ENCODE results near the gene FAM9A.

DNA sequence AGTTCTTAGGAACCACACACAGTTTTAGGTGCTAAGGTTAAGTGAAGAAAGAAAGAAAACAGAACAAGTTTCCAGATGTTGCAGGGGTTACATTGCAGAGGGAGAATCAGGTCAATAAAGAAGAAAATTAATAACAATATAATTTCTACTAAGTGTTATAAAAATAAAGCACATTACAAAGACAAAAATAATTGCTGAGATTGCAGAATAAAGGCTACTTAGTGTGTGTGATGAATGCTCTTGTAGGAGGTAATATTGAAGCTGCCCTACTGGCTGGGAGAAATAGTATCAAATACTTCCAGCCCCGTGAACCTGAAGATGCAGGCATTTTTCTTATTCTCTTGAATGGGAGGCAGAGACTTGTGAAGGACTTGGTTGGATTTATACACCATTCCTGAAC lies 33.2 kb upstream of the FAM9A start:
- no peak for TF ChIP-seq CTCF (conservative IDR thresholded peaks at IDR 0.05; ENCODE audit: low read depth, low read length)
- peak; percentile 88 for TF ChIP-seq MAFK (IDR thresholded peaks at IDR 0.05; ENCODE audit: low read depth, low read length)
- TF ChIP-seq POLR2A (IDR thresholded peaks at IDR 0.05; ENCODE audit: low read depth, low read length), result no peak
- no peak for TF ChIP-seq RAD21 (IDR thresholded peaks at IDR 0.05; ENCODE audit: low read length)
- no peak for TF ChIP-seq MAZ (IDR thresholded peaks at IDR 0.05; ENCODE audit: borderline replicate concordance, low read depth, low read length)
- TF ChIP-seq BHLHE40 (IDR thresholded peaks at IDR 0.05; ENCODE audit: low read depth, low read length), result no peak
- TF ChIP-seq, protein P1, sequence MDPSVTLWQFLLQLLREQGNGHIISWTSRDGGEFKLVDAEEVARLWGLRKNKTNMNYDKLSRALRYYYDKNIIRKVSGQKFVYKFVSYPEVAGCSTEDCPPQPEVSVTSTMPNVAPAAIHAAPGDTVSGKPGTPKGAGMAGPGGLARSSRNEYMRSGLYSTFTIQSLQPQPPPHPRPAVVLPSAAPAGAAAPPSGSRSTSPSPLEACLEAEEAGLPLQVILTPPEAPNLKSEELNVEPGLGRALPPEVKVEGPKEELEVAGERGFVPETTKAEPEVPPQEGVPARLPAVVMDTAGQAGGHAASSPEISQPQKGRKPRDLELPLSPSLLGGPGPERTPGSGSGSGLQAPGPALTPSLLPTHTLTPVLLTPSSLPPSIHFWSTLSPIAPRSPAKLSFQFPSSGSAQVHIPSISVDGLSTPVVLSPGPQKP (IDR thresholded peaks at IDR 0.05; ENCODE audit: borderline replicate concordance, low read depth, low read length), result no peak
- no peak for TF ChIP-seq NFE2L2 (IDR thresholded peaks at IDR 0.05; ENCODE audit: low read depth, low read length)
- TF ChIP-seq CEBPB (IDR thresholded peaks at IDR 0.05; ENCODE audit: low read depth, low read length), result no peak
- TF ChIP-seq USF2 (IDR thresholded peaks at IDR 0.05; ENCODE audit: low read depth, low read length), result no peak
- TF ChIP-seq FOS (IDR thresholded peaks at IDR 0.05; ENCODE audit: low read depth, low read length), result no peak
- no peak for TF ChIP-seq RCOR1 (IDR thresholded peaks at IDR 0.05; ENCODE audit: insufficient replicate concordance, low read length)
- no peak for TF ChIP-seq CHD1 (IDR thresholded peaks at IDR 0.05; ENCODE audit: low read depth, low read length)
